IPS DF 4.7 (cell line): ENCODE results near the gene BORCS5.

Source experiments
- DNase-seq: peaks from one replicate; pipeline ENCODE4 v3.0.0-alpha.2; 2013; ENCODE audit warnings: low spot score; ENCODE audit errors: extremely low read depth

Gene BORCS5

DNA sequence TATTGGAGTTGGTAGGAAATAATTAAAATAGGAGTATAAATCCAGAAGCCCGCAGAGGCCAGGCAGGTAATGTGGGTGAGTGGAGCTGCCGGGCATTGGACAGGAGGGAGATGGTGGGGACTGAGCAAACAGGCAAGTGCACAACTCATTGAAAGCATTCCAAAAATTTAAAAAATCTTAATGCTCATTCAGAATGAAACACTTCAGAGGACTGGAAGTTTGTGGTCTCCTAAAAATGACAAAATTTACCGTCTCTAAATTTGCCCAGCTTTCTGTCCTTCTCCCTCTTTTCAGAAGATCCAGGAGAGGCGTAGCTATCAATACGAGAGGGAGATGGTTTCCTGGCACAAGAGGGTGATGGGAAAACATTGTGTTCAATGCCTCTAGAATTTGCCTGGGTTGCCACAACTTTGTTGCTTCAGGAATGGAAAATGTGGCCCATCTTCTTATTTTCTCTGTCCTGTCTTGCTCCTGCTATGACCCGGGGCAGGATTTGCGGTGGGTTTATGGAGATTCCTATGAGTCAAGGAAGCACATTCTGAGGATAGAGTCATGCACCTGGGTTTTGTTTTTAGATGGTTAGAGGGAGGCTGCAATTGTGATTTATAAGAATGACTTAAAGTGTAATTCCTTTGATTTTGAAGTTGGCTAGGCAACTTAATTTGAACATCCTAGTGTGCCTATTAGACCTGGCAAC, 72.2 kb downstream of the BORCS5 start:
- no peak for DNase-seq

GRCh38 chr12:12432364-12432763, 75.5 kb downstream of the BORCS5 start:
- no peak for DNase-seq

GRCh38 chr12:12433203-12433731, 76.4 kb downstream of the BORCS5 start:
- no peak for DNase-seq

GRCh38 chr12:12436831-12437345, 80.0 kb downstream of the BORCS5 start:
- DNase-seq: no peak

GRCh38 chr12:12439636-12440035, 82.8 kb downstream of the BORCS5 start:
- DNase-seq: no peak

DNA sequence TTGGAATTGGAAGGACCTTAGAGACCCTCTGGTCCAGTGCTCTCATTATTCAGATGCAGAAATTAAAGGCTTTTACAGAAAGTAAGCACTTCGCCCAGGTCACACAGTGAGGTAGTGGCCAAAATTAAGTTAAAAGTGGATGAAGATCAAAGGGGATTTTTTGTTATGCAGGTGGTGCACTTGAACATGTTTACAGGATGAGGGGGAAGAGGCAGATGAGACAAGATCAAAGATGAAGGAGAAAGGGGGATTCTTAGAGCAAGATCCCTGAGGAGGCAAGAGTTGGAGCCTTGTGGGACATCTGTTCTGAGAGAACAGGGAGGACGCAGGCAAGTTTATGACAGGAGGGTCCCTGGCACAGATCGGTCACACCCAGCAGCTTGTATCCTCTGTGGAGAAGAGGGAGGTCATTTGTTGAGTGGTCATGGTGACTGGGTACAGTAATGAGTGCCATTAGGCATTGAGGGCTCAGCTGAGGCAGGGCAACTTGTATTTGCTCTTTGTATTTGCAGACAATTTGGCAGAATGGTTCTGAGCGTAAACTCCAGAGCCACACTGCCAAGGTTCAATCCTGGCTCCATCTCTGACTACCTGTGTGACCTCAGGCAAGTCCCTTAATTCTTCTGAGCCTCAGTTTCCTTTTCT, 84.0 kb downstream of the BORCS5 start:
- no peak for DNase-seq

GRCh38 chr12:12441429-12441807, 84.5 kb downstream of the BORCS5 start:
- no peak for DNase-seq

- no peak for DNase-seq
Observed at GRCh38 chr12:12441843-12442461, 85.1 kb downstream of the BORCS5 start.

GRCh38 chr12:12442548-12443071, 85.7 kb downstream of the BORCS5 start:
- no peak for DNase-seq

DNA sequence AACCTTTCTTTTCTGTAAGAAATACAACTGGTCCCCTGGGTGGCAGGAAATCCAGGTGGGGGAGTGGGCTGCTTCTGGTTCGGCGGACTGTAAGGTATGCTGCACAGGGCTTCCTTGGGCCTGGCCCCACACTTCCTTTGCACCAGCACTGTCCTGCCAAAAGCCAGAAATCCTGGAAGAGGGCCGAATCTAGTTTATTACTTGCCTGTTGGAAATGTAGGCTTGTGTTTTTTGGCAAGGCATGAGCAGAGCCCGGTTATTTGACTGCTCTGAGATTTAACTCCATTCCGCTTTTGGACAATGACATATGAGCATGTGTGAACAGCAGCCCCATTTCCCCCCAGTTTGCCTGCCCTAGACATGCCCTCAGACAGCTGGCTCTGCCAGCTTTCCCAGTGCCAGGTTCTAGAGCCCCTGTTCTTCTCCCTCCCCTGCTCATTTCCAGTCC, 86.6 kb downstream of the BORCS5 start:
- no peak for DNase-seq

DNA sequence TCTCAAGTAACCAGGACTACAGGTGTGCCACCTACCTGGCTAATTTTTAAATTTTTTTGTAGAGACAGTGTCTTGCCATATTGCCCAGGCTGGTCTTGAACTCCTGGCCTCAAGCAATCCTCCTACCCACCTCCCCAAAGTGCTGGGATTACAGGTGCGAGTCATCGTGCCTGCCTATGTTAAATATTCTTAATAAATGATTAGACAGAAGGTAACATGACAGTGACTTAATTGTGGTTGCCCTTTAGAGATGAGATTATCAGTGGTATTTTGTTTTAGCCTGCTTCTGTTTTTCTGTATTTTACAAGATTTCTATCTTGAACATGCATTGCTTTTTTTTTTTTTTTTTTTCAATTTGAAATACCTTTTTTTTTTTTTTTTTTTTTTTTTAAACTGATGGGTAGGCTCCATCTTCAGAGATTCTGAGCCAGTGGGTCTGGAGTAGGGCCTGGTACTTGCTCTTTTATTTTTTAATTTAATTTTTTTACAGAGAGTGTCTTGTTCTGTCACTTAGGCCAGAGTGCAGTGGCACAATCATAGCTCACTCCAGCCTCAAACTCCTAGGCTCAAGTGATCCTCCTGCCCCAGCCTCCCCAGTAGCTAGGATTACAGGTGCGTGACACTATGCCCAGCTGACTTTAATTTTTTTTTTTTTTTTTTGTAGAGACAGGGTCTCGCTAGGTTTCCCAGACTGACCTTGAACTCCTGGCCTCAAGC, 88.4 kb downstream of the BORCS5 start:
- DNase-seq: no peak

DNA sequence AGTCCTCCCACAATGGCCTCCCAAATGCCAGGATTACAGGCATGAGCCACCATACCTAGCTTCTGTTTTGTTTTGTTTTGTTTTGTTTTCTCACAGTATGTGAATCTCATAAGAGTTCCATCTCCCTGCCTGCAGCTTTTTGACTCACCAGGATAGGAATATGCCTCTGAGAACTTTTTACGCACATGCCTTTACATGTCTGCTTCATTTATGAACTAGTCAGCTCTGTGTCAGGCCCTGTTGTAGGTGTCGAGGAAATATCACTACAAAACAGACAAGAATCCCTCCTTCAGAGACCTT, 89.0 kb downstream of the BORCS5 start:
- no peak for DNase-seq

DNA sequence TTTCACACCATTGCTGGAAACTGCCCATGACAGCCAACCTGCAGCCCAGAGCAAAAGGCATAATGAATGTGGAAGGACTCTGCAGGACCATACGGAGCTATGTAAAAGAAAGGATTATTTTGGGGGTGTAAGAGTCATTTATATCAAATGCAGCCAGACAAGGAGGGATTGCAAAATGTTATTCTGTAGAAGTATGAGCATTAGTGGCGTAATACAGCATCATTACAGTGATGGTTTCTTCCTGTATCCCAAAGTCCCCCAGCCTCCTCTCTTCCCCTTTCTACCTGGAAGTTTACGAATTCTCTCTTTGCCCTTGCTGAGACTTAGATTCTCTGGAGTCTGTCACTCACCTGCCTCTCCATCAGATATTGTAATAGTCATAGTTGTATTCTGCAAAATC, 89.9 kb downstream of the BORCS5 start:
- DNase-seq: no peak

DNA sequence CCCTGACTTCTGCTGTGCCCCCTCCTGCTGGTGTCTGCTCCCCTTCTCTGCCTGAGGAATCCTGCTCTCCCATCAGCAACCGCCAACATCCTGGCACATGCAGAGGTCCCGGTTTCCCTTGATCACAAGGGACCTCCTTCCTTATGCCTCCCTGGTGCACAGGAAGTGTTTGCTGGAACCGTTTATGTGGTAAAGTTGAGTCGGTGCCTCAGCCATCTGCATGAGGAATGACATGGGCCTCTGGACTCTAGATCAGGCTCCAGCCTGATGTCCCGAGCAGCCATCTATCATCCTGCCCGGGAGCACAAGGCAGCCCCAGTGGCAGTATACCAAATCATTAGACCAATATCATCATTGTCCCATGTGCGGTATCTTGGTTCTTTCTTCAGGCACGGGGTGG, 90.4 kb downstream of the BORCS5 start:
- DNase-seq: no peak

GRCh38 chr12:12447837-12448236, 91.0 kb downstream of the BORCS5 start:
- no peak for DNase-seq

DNA sequence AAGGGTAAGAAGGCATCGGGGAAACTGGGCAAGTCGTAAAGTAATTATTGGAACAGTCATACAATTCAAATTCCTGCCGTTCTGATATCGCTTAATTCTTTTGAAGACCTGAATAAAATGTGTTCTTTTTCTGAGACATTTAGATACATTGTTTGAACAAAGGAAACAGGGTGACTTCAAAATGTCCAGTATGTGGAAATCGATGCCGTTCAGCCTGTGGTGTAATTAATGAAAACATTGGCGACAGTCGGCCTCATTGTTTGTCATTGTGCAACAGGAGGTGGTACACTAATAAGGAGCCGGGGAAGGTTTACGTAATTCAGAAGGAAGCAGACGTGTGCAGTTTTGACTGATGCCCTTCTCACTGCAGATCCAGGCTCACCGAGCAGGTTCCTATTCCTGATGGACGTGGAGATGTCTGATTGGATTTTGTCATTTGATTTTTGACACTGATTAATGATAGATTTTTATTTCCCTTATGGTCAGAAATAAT, 92.7 kb downstream of the BORCS5 start:
- DNase-seq: no peak

DNA sequence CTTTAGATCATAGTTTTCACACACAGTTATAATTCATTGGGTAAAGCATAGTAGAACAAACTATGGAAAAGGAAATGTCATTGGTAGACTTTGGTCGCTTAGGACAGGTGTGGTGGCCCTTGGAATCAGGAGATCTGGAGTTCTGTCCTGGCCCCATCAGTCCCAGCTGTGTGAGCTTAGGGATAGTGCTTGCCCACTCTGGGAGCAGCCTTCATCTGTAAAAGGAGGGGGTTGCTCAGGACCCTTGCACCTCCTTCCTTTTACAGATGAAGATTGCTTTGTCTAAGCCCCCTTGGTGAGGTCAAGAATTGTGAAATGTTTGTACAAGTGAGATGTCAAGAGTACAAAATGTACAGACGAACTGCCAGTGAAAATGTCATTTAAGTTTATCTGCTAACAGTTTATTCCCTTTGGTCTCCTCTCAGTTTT, 93.2 kb downstream of the BORCS5 start:
- no peak for DNase-seq

GRCh38 chr12:12451098-12451497, 94.2 kb downstream of the BORCS5 start:
- DNase-seq: no peak

DNA sequence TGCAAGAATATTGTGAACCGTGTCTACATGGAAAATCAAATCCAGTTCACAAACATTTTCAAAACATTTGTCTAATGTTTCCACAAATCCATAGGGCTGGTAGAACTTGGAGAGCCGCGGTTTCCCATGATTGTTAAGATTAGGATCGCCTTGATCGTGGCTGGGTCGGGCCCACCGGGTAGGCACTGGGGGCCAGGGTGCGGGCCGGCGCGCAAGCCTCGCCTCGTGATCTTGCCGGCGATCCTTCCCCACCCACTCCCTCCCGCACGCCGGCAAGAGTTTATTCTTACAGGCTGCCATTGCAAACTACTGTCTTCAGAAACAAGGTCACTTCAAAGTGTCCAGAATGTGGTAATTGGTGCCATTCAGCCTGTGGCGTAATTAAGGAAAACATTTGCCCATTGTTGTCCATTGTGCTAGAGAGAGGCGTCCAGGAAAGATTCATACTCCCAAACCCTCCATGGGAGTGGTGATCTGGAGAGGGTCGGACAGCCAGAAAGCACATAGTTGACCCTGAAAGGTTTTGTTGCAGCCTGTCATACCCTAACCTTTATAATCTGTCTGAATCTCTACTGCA, 95.5 kb downstream of the BORCS5 start:
- DNase-seq: no peak

- no peak for DNase-seq
Observed at GRCh38 chr12:12453635-12454034, 96.8 kb downstream of the BORCS5 start.

GRCh38 chr12:12454315-12454714, 97.4 kb downstream of the BORCS5 start:
- DNase-seq: no peak
